GM12878 (cell line): Measurements from ENCODE around the gene HMOX1. TPM values are rescaled to one million over a fixed set of nuclear protein-coding genes. Genes with fewer than 3 reads are reported as not detected.

Source experiments
- ATAC-seq: fragments of 200-7000 bp; cut with Tn5 transposase; 3 replicates; pipeline ENCODE4 v1.9.1; 2020; ENCODE audit warnings: mild to moderate bottlenecking, moderate library complexity
- BruUV-seq: library from RNA; stranded (reverse); fragments of 400-500 nt; replicated peaks from 2 replicates; lab custom pipeline; 2021; lab: Mats Ljungman, UMichigan
- CTCF ChIA-PET: fragments of 300-600 bp; sonication (Branson Sonifier 250); formaldehyde crosslinking; extraction: SDS; loops from one replicate; lab custom pipeline; 2021; ENCODE audit warnings: inconsistent platforms; lab: Yijun Ruan, JAX
- POLR2A ChIA-PET: fragments of 350-600 bp; formaldehyde crosslinking; extraction: SDS; loops from one replicate; lab custom pipeline; 2021; ENCODE audit warnings: inconsistent platforms; lab: Charles Lee
- RAD21 ChIA-PET: fragments of 300-600 bp; sonication (Branson Sonifier 250); formaldehyde crosslinking; loops from one replicate; lab custom pipeline; 2023; ENCODE audit warnings: antibody characterized with exemption; ENCODE audit not compliant: unreplicated experiment; lab: Charles Lee
- SMC1A ChIA-PET: fragments of 300-600 bp; sonication (Branson Sonifier 250); formaldehyde crosslinking; loops from one replicate; lab custom pipeline; 2023; ENCODE audit not compliant: unreplicated experiment, uncharacterized antibody; lab: Charles Lee
- DNase-seq: peaks from one replicate; pipeline ENCODE4 v3.0.0-alpha.2; 2011; ENCODE audit warnings: low read depth, low spot score
- FAIRE-seq: peaks from 3 replicates; lab custom pipeline; 2011; peaks lifted over from hg19 to GRCh38; lab: Jason Lieb, UNC
- H2AFZ ChIP-seq: 2 replicates; pipeline ENCODE4 v1.6.0; 2011; ENCODE audit warnings: low read depth, low read length, control low read depth; ENCODE audit not compliant: control insufficient read depth
- H3K27ac ChIP-seq: 2 replicates; pipeline ENCODE4 v1.5.1; 2011; ENCODE audit warnings: control low read depth; ENCODE audit not compliant: control insufficient read depth, insufficient read depth
- H3K27me3 ChIP-seq, 2 experiments: replicated peaks in 1 of 2; 2 replicates each; pipeline versions ENCODE4 v1.6.0 to v1.6.1; 2011; ENCODE audit warnings: low read length in 1 of 2; ENCODE audit not compliant: control insufficient read depth in 2 of 2, insufficient read depth in 2 of 2
- H3K36me3 ChIP-seq, 2 experiments: 2 replicates each; pipeline ENCODE4 v1.5.1; 2011; ENCODE audit warnings: low read length in 1 of 2; ENCODE audit not compliant: control insufficient read depth in 2 of 2, insufficient read depth in 2 of 2
- H3K4me1 ChIP-seq: 2 replicates; pipeline ENCODE4 v1.6.1; 2011; ENCODE audit warnings: mild to moderate bottlenecking, low read length, moderate library complexity, mixed read lengths; ENCODE audit not compliant: control insufficient read depth, insufficient read depth
- H3K4me2 ChIP-seq: 2 replicates; pipeline ENCODE4 v1.6.0; 2011; ENCODE audit warnings: control low read depth; ENCODE audit not compliant: control insufficient read depth, insufficient read depth
- H3K4me3 ChIP-seq: fragments of 200-600 bp; sonication (generic); 2 replicates; pipeline ENCODE4 v1.5.1; 2016
- H3K79me2 ChIP-seq: 2 replicates; pipeline ENCODE4 v1.6.0; 2011; ENCODE audit warnings: low read length; ENCODE audit not compliant: control insufficient read depth, insufficient read depth
- H3K9ac ChIP-seq: 2 replicates; pipeline ENCODE4 v1.8.0; 2011; ENCODE audit warnings: low read length, control low read depth, mixed read lengths; ENCODE audit not compliant: control insufficient read depth, insufficient read depth
- H3K9me3 ChIP-seq: replicated peaks from 3 replicates; pipeline ENCODE4 v1.5.1; 2011; ENCODE audit warnings: mild to moderate bottlenecking, low read length; ENCODE audit not compliant: control insufficient read depth, insufficient read depth
- H4K20me1 ChIP-seq: 2 replicates; pipeline ENCODE4 v1.6.0; 2011; ENCODE audit not compliant: control insufficient read depth, insufficient read depth
- IRF3 ChIP-seq: fragments of 450-650 bp; IDR thresholded peaks from 2 replicates; pipeline ENCODE4 v1.6.1; 2014; ENCODE audit warnings: mild to moderate bottlenecking
- PBX3 ChIP-seq: IDR thresholded peaks from 2 replicates; pipeline ENCODE4 v1.6.1; 2011; ENCODE audit warnings: mild to moderate bottlenecking, low read depth, low read length, moderate library complexity; ENCODE audit not compliant: insufficient replicate concordance
- SIN3A ChIP-seq: IDR thresholded peaks from 2 replicates; pipeline ENCODE4 v1.6.1; 2012; ENCODE audit warnings: low read depth, low read length, improper control_type of control experiment
- SPI1 ChIP-seq: IDR thresholded peaks from 2 replicates; pipeline ENCODE4 v1.6.1; 2011; ENCODE audit warnings: low read depth, mild to moderate bottlenecking, low read length, moderate library complexity, borderline replicate concordance; ENCODE audit not compliant: insufficient read depth
- ZNF207 ChIP-seq: fragments of 450-650 bp; IDR thresholded peaks from 2 replicates; pipeline ENCODE4 v1.6.1; 2014; ENCODE audit warnings: antibody characterized with exemption, mild to moderate bottlenecking, borderline replicate concordance
- WGBS: methylation state at CpG from one replicate; pipeline ENCODE4 v1.1.6; 2016; ENCODE audit warnings: low lambda C conversion rate; ENCODE audit not compliant: insufficient replicate concordance, insufficient coverage; ENCODE audit errors: missing lambda C conversion rate; 5-methylcytosine and 5-hydroxymethylcytosine counted together
- in situ Hi-C: fragments of 300-500 bp; cut with MboI; formaldehyde crosslinking; loops from 9 replicates; pipeline ENCODE4 v1.14.3; 2018; ENCODE audit warnings: mixed read lengths
- intact Hi-C: fragments of 100-400 bp; cut with micrococcal nuclease; formaldehyde crosslinking; loops from one replicate; pipeline ENCODE4 v1.14.2; 2022; ENCODE audit not compliant: unreplicated experiment
- polyA plus RNA-seq, 11 experiments: library from polyadenylated mRNA; depleted of rRNA in 4 of 11; unstranded in 6 of 11; stranded (reverse) in 5 of 11; fragments of >200 nt; fragmentation: Nextera tagmentation in 4 of 11; fragmentation: Illumina TruSeq in 1 of 11; extraction: Ambion mirVana in 4 of 11; extraction: Trizol in 1 of 11; gene quantifications; 1 replicate in 1 of 11; 2 replicates in 10 of 11; pipeline versions ENCODE4 v1.2.1 to v1.2.3, GENCODE V29; 2011 to 2016; ENCODE audit warnings: inconsistent platforms in 2 of 11, missing spikeins in 2 of 11, low read depth in 1 of 11
- total RNA-seq, 4 experiments: library from RNA; depleted of rRNA in 3 of 4; stranded (reverse); fragments of >200 nt in 3 of 4; fragmentation: Illumina TruSeq in 1 of 4; extraction: Trizol in 1 of 4; gene quantifications; 2 replicates each; pipeline versions ENCODE4 v1.2.1 to v1.2.3, GENCODE V29; 2013 to 2021

The HMOX1 gene
- total and polyA plus RNA-seq, 10 of the 15 experiments (the other 5 are each of a cell fraction or from before 2014, with no cell fraction given), result 1.5 to 36.7 (median 18.8) TPM

- 13% methylated on average over 2 of the region's 2 CpGs for WGBS
- in situ Hi-C loops, result no loop called here
- ChIA-PET RAD21 (interaction anchor here (1.2 to 4.5 kb wide), 4 partner anchors 27 to 172 kb away, joined by 3 to 38 read pairs (median 4); no protein-coding TSS in a partner anchor), POLR2A (interaction anchor here (0.7 to 2.6 kb wide), 3 partner anchors 10 to 41 kb away, joined by 3 to 13 read pairs (median 9); partner anchors contain the start of gene HMOX1), SMC1A (interaction anchor here (1.2 to 4.6 kb wide), 3 partner anchors 41 to 212 kb away, joined by 3 to 20 read pairs (median 3); no protein-coding TSS in a partner anchor), CTCF (interaction anchor here (1.0 to 4.0 kb wide), 3 partner anchors 7 to 41 kb away, joined by 3 to 36 read pairs (median 4); no protein-coding TSS in a partner anchor)
- ATAC-seq (no peak), FAIRE-seq (no peak), DNase-seq (no peak)
- Histone ChIP-seq H3K36me3 (no peaks in the 10 kb centered on the region), H3K79me2 (no peaks in the 10 kb centered on the region), H3K4me2 (no peak overlapping the region), H4K20me1 (no peaks in the 10 kb centered on the region), H3K27ac (no peak overlapping the region), H3K9me3 (no peaks in the 10 kb centered on the region), H3K9ac (no peak overlapping the region), H3K4me3 (no peak overlapping the region), H2AFZ (no peak overlapping the region), H3K27me3 (no peaks in the 10 kb centered on the region), H3K4me1 (peaks cover 15% of the 10 kb centered on the region)
- no peak for TF ChIP-seq SIN3A
- TF ChIP-seq SPI1, result no peak
- TF ChIP-seq IRF3, result no peak
- TF ChIP-seq PBX3, result no peak
- no peak for TF ChIP-seq ZNF207
- no TSS peak for BruUV-seq
- intact Hi-C loops, result no loop called here
These were observed 10.9 kb upstream of the HMOX1 start for GRCh38 chr22:35369996-35370395.
